ENCODE measurements around the gene ZNRF2. TPM values are rescaled to one million over a fixed set of nuclear protein-coding genes. Genes with fewer than 3 reads are reported as not detected.

The ZNRF2 gene
- total and polyA plus RNA-seq, 2 donors from 2014 or later: 16.2 to 32.2 TPM

DNA sequence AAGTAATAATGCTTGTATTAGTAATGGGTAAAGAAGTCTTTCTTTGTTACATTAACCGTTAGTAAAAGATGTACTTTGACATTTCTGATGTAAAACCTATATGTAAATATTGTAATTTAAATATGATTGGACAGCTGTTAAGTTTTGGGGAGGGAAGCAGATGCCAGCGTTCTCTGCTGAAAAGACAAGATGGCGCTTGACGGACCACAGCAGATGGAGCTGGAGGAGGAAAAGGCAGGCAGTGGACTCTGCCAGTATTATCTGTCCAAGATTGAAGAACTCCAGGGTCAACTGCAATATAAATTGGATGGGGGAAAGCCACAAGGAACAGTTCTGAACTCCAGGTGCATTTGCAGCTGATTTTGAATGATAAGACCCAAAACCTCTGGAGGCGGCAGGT is 86.9 kb downstream of the ZNRF2 start:
- Histone ChIP-seq H3K27me3 (ENCODE audit: control insufficient read depth, insufficient read depth, low read length) (no peaks in the 10 kb centered on the region), H3K4me1 (ENCODE audit: control insufficient read depth in 2 of 3, insufficient read depth in 2 of 3, low read depth in 1 of 3, low read length in 3 of 3) (no peaks in the 10 kb centered on the region), H3K9me3 (ENCODE audit: control insufficient read depth in 2 of 3, insufficient read depth in 1 of 3, low read length in 3 of 3) (no peaks in the 10 kb centered on the region), H3K9ac (ENCODE audit: low read length in 3 of 3) (no peak overlapping the region), H3K4me3 (ENCODE audit: low read length in 3 of 3) (no peak overlapping the region), H3K27ac (ENCODE audit: low read depth in 2 of 2, low read length in 2 of 2) (no peak overlapping the region), H3K36me3 (ENCODE audit: control insufficient read depth in 2 of 3, insufficient read depth in 3 of 3, low read length in 3 of 3) (peaks cover 0 to 2% (median 0%) of the 10 kb centered on the region in 3 donors)
- intact Hi-C loops (cut with DNase I): no loop called here
- FAIRE-seq (no peak), DNase-seq (no peak)
- TF ChIP-seq, protein P1, sequence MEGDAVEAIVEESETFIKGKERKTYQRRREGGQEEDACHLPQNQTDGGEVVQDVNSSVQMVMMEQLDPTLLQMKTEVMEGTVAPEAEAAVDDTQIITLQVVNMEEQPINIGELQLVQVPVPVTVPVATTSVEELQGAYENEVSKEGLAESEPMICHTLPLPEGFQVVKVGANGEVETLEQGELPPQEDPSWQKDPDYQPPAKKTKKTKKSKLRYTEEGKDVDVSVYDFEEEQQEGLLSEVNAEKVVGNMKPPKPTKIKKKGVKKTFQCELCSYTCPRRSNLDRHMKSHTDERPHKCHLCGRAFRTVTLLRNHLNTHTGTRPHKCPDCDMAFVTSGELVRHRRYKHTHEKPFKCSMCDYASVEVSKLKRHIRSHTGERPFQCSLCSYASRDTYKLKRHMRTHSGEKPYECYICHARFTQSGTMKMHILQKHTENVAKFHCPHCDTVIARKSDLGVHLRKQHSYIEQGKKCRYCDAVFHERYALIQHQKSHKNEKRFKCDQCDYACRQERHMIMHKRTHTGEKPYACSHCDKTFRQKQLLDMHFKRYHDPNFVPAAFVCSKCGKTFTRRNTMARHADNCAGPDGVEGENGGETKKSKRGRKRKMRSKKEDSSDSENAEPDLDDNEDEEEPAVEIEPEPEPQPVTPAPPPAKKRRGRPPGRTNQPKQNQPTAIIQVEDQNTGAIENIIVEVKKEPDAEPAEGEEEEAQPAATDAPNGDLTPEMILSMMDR (IDR thresholded peaks at IDR 0.05; ENCODE audit: borderline replicate concordance, extremely low read depth, insufficient read depth): no peak

DNA sequence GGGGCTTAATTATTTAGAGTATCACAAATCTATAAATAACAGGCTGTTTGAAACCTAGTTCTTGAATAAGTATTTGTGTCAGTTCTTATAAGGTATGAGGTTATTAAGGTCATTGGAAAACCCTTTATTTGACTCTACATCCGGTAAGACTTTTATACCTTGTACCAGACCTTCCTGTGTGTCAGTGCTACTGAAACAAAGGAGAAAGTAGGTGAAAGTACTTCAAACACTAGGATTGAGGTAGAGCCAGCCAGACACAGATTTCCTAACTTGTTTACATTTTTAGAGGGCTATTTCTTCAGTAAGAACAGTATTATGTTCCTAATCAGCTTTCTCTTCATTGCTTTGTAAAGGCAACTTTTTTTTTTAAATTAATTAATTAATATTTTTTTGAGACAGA is 93.9 kb downstream of the ZNRF2 start:
- H3K27ac ChIP-seq (ENCODE audit: low read depth in 2 of 2, low read length in 2 of 2): no peak overlapping the region
- no peaks in the 10 kb centered on the region for H3K27me3 ChIP-seq (ENCODE audit: control insufficient read depth, insufficient read depth, low read length)
- DNase-seq (no peak), FAIRE-seq (no peak)
- H3K9ac ChIP-seq (ENCODE audit: low read length in 3 of 3): no peak overlapping the region
- no peaks in the 10 kb centered on the region for H3K36me3 ChIP-seq (ENCODE audit: control insufficient read depth in 2 of 3, insufficient read depth in 3 of 3, low read length in 3 of 3)
- intact Hi-C loops (cut with DNase I): no loop called here
- no peak overlapping the region for H3K4me3 ChIP-seq (ENCODE audit: low read length in 3 of 3)
- no peaks in the 10 kb centered on the region for H3K4me1 ChIP-seq (ENCODE audit: control insufficient read depth in 2 of 3, insufficient read depth in 2 of 3, low read depth in 1 of 3, low read length in 3 of 3)
- H3K9me3 ChIP-seq (ENCODE audit: control insufficient read depth in 2 of 3, insufficient read depth in 1 of 3, low read length in 3 of 3): no peaks in the 10 kb centered on the region
- TF ChIP-seq, protein P1 (IDR thresholded peaks at IDR 0.05; ENCODE audit: borderline replicate concordance, extremely low read depth, insufficient read depth): no peak

DNA sequence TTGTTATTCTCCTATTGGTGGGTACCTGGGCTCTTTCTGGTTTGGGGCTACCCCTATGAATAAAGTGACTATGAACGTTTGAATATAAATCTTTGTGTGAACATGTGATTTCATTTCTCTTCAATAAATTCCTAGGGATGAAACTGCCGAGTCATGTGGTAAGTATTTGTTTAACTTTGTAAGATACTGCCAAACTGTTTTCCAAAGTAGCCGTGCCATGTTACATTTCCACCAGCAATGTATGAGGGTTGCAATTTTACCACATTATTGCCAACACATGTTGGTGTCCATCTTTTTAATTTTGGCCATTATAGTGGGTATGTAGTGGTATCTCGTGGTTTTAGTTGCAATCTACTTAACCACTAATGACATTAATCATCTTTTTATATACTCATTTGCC is 94.7 kb downstream of the ZNRF2 start:
- Histone ChIP-seq H3K9ac (ENCODE audit: low read length in 3 of 3) (no peak overlapping the region), H3K27ac (ENCODE audit: low read depth in 2 of 2, low read length in 2 of 2) (no peak overlapping the region), H3K27me3 (ENCODE audit: control insufficient read depth, insufficient read depth, low read length) (no peaks in the 10 kb centered on the region), H3K36me3 (ENCODE audit: control insufficient read depth in 2 of 3, insufficient read depth in 3 of 3, low read length in 3 of 3) (no peaks in the 10 kb centered on the region), H3K9me3 (ENCODE audit: control insufficient read depth in 2 of 3, insufficient read depth in 1 of 3, low read length in 3 of 3) (no peaks in the 10 kb centered on the region), H3K4me3 (ENCODE audit: low read length in 3 of 3) (no peak overlapping the region), H3K4me1 (ENCODE audit: control insufficient read depth in 2 of 3, insufficient read depth in 2 of 3, low read depth in 1 of 3, low read length in 3 of 3) (no peaks in the 10 kb centered on the region)
- TF ChIP-seq, protein P1 (IDR thresholded peaks at IDR 0.05; ENCODE audit: borderline replicate concordance, extremely low read depth, insufficient read depth): no peak
- no peak for FAIRE-seq
- intact Hi-C loops (cut with DNase I): no loop called here
- no peak for DNase-seq

- DNase-seq: no peak
- intact Hi-C loops (cut with DNase I): no loop called here
Measured at GRCh38 chr7:30379741-30380140, 95.3 kb downstream of the ZNRF2 start.

More at GRCh38 chr7:30379741-30380140, 95.3 kb downstream of the ZNRF2 start:
- Histone ChIP-seq H3K9me3 (ENCODE audit: control insufficient read depth in 2 of 3, insufficient read depth in 1 of 3, low read length in 3 of 3) (no peaks in the 10 kb centered on the region), H3K4me3 (ENCODE audit: low read length in 3 of 3) (no peak overlapping the region), H3K9ac (ENCODE audit: low read length in 3 of 3) (no peak overlapping the region), H3K4me1 (ENCODE audit: control insufficient read depth in 2 of 3, insufficient read depth in 2 of 3, low read depth in 1 of 3, low read length in 3 of 3) (no peaks in the 10 kb centered on the region), H3K36me3 (ENCODE audit: control insufficient read depth in 2 of 3, insufficient read depth in 3 of 3, low read length in 3 of 3) (no peaks in the 10 kb centered on the region), H3K27me3 (ENCODE audit: control insufficient read depth, insufficient read depth, low read length) (no peaks in the 10 kb centered on the region), H3K27ac (ENCODE audit: low read depth in 2 of 2, low read length in 2 of 2) (no peak overlapping the region)
- TF ChIP-seq, protein P1 (IDR thresholded peaks at IDR 0.05; ENCODE audit: borderline replicate concordance, extremely low read depth, insufficient read depth): no peak
- FAIRE-seq: no peak

All from kidney (tissue), 14 donors.